NCI-H187 (cell line): ENCODE data around the gene NCKAP5.

Experiments used
- DNase-seq, 2 experiments: peaks; one replicate each; lab custom pipeline; 2025; lab: John Stamatoyannopoulos, UW

NCKAP5 gene

GRCh38 chr2:132937629-132938028, 630.6 kb downstream of the NCKAP5 start:
- DNase-seq: no peak

DNA sequence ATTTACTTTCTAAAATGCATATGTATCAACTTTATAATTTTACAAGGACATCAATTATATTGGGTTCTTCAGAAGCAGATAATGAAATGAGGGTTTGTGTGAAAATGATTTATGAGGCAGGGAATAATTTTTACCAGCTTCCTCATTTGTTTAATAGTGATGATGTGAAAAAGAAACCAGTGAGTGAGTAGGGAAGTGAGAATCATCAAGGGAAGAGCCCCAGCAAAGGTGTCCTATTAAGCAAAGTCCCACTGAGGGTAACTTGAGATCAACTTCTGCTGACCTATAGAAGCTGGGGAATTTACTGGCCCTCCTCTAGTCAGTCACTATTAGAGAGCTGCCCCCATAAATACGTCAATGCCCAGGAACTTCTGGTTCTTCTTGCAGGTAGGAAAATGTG, 631.5 kb downstream of the NCKAP5 start:
- DNase-seq: no peak

GRCh38 chr2:132936261-132936660, 632.0 kb downstream of the NCKAP5 start:
- no peak for DNase-seq

DNA sequence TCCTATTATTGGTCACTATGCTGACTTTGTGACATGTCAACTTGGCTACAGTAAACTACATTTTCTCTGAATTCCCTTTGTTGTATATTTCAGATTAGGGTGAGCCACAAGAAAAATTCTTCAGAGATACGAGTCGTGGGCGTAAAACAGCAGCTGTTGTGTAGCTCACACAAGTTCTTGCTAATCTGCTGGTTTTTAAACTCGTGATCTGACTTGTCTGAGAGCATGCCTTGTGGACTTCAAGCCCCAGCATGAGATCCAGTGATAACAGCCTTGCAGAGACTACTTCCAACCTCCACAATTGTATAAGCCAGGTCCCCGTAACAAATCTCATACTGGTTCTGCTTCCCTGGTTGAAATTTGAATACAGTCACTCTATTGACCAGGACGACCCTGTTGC, 638.5 kb downstream of the NCKAP5 start:
- DNase-seq: no peak

GRCh38 chr2:132923787-132924186, 644.5 kb downstream of the NCKAP5 start:
- DNase-seq: no peak

GRCh38 chr2:132915812-132916549, 652.3 kb downstream of the NCKAP5 start:
- no peak for DNase-seq

- DNase-seq: no peak
Measured at GRCh38 chr2:132911726-132912724, 656.2 kb downstream of the NCKAP5 start.

GRCh38 chr2:132910432-132910831, 657.8 kb downstream of the NCKAP5 start:
- DNase-seq: no peak

DNA sequence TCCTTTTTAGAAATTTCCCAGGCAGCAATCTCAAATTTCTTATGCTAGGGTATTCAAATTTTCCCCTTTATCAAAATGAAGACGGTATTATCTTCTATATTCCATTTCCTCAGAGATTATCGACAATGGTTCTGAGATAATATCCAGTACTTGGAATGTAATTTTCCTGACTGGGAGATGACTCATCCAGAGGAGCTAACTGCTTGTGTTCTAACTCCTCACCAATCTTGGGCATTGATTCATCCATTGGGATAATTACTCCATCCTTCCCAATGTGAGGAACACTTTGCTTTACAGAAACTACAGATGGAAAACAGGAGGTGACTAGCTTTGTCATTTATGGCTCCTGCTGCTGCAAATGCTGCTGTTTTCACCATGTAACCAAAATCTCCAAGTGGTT, 658.8 kb downstream of the NCKAP5 start:
- no peak for DNase-seq

GRCh38 chr2:132904142-132904842, 664.0 kb downstream of the NCKAP5 start:
- no peak for DNase-seq

GRCh38 chr2:132902626-132903025, 665.6 kb downstream of the NCKAP5 start:
- DNase-seq: no peak

GRCh38 chr2:132901661-132902060, 666.6 kb downstream of the NCKAP5 start:
- no peak for DNase-seq

DNA sequence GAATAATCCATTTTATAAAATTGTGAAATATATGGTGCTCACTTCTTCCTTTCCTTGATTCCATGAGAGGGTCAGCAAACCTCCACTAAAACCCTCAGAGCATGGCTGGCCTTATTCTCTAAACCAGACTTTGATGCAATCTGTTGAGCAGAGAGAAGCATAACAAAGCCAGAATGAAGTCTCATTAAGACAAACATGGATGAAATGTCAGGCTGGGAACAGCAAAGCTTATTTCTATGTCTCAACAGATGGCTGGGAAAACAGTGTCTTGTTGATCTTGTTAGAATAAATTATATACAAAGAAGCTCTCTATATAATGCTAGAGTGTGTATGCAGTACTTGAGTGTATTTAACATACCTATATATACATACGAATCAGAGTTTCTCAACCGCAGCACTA, 671.2 kb downstream of the NCKAP5 start:
- no peak for DNase-seq

DNA sequence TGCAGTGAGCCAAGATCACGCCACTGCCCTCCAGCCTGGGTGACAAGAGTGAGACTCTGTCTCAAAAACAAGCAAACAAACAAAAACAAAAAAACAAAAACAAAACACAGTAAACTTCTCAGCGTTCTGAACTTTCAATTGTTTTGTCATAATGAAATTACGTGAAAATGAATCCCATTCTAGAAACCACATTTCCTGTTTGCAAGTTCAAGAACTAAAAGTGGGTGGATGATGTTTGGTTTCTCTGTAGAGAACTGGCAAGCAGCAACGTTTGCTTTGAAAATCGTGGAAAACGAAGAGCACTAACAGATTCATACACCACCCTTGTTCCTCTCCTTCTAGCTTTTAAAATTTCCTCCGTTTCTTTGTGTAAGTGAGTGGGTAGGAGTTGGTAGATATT, 672.2 kb downstream of the NCKAP5 start:
- DNase-seq: no peak

DNA sequence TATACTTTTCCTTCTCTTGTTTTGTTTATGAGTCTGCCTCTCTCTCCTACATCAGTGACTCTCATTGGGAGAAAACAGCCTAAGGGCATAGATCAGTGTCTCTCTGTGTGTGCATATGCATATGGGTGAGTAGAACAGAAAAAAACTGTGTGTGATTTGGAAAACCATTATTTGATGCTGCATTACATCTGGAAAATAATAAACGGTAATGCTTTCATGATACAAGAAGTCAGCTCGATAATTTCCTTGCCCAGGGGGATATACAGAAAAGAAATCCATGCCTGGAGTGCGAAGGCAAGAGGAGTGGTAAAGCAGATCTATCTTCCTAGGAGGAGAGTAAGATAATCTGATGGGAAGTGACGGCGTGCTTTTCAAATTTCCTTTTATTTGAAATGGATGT, 676.8 kb downstream of the NCKAP5 start:
- no peak for DNase-seq

DNA sequence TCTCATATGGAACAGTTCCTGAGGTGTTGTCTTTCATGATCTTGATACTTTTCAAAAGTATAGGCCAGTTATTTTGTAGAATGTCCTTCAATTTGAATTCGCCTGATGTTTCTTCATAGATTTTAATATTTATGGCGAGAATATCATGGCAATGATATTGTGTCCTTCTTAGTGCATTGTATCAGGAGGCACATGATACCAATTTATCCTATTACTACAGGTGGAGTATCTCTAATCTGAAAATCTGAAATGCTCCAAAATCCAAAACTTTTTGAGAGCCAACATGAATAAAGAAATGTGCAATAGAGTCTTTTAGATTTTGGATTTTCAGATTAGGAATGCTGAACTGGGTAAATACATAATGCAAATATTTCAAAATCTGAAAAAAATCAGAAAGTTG, 681.7 kb downstream of the NCKAP5 start:
- DNase-seq: no peak

- DNase-seq: no peak
Measured at GRCh38 chr2:132884705-132885104, 683.6 kb downstream of the NCKAP5 start.

DNA sequence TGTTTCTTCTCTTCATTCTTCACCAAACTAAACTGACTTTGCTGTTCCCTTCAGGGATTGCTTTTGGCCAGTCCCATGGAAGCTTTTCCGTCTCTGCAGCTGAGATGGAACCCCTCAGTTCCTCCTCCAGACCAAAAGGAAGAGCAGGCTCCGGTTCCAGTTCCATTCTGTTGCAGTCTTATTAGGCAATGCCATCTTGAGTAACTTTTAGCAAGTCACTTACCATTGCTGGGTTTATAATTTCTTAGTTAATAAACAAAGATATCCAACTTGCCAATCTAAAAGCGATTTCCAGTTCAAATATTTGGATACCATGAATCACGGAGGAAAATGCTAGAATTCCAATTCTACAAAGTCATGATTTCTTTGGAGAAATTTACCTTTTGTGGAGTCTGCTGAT, 684.0 kb downstream of the NCKAP5 start:
- DNase-seq: no peak

- no peak for DNase-seq
Measured at GRCh38 chr2:132883430-132883829, 684.8 kb downstream of the NCKAP5 start.

DNA sequence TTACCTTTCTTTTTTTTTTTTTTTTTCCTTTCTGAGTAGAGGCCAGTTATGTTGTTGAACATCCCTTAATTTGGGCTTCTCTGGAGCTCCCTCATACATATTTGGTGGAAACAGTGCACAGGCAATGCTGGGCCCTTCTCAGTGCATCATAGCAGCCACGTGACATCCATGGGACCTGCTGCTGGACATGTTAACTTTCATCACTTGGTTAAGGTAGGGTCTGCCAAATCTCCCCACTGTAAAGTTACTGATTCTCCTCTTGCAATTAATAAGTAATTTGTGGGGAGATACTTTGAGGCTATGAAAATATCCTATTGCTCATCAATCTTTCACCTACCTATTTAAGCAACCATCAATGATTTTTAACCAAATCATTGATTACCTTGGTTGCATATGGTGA, 686.7 kb downstream of the NCKAP5 start:
- DNase-seq: no peak

- DNase-seq: no peak
Measured at GRCh38 chr2:132877923-132878322, 690.3 kb downstream of the NCKAP5 start.

- no peak for DNase-seq
Measured at GRCh38 chr2:132876745-132877391, 691.4 kb downstream of the NCKAP5 start.
